ENCODE measurements around the gene TESPA1.

DNA sequence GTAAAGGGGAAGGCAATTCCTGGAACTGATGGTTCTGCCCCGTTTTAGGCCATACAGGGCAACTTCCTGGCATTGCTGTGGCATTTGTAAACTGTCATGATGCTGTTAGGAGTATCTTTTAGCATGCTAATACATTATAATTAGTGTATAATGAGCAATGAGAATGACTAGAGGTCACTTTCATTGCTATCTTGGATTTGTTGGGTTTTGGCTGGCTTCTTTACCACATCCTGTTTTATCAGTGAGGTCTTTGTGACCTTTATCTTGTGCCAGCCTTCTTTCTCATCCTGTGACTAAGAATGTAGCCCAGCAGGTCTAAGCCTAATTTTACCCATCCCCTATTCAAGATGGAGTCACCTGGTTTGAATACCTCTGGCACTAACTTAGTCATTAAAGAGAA, 51.2 kb downstream of the TESPA1 start:
- TF ChIP-seq, protein P1, sequence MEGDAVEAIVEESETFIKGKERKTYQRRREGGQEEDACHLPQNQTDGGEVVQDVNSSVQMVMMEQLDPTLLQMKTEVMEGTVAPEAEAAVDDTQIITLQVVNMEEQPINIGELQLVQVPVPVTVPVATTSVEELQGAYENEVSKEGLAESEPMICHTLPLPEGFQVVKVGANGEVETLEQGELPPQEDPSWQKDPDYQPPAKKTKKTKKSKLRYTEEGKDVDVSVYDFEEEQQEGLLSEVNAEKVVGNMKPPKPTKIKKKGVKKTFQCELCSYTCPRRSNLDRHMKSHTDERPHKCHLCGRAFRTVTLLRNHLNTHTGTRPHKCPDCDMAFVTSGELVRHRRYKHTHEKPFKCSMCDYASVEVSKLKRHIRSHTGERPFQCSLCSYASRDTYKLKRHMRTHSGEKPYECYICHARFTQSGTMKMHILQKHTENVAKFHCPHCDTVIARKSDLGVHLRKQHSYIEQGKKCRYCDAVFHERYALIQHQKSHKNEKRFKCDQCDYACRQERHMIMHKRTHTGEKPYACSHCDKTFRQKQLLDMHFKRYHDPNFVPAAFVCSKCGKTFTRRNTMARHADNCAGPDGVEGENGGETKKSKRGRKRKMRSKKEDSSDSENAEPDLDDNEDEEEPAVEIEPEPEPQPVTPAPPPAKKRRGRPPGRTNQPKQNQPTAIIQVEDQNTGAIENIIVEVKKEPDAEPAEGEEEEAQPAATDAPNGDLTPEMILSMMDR (IDR thresholded peaks at IDR 0.05), result no peak
- TF ChIP-seq POLR2A (IDR thresholded peaks at IDR 0.05), result no peak

All from uterus (tissue), 2 donors.